ENCODE results near the gene GPR173. TPM values are rescaled to one million over a fixed set of nuclear protein-coding genes. Genes with fewer than 3 reads are reported as not detected.

GPR173 gene
- total and polyA plus RNA-seq, 3 experiments from 2014 or later, result not detected

DNA sequence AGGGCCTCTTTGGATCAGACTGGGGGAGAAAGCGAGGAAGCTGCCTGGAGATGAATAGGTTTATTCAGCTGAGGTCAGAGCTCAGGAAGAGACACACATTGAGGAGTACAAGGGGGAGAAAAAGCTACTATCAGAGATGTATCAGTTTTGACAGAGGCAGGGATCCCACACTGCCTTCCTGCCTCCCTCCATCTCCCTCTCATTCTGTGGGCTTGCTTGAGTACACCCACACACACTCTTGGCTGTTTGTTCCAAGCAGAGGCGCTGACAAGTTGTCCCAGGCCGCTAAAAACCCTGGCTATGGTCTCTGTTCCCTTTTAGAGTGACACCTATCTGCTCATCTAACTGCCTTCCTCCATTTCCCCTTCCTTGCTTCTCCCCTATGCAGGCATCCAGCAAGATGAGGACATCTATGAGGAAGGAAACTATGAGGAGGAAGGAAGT, 38.8 kb downstream of the GPR173 start:
- Mint-ChIP-seq H3K4me3 (peak overlapping the region in 4 of 7 donors; percentile 3 to 94 (median 90)), H3K9me3 (peaks cover 0 to 2% (median 0%) of the 10 kb centered on the region in 5 donors), H3K27me3 (peaks cover 0 to 18% of the 10 kb centered on the region in 2 donors), H3K36me3 (peaks cover 5 to 63% (median 9%) of the 10 kb centered on the region in 3 donors), H3K4me1 (peaks cover 39 to 67% (median 46%) of the 10 kb centered on the region in 3 donors), H3K27ac (peak overlapping the region; percentile 62 to 100 (median 98))
- CTCF ChIA-PET, result interaction anchor here (2.2 kb wide), 1 partner anchor 15 kb away, joined by 8 read pairs; no protein-coding TSS in a partner anchor
- no peaks in the 10 kb centered on the region for H3K27me3 ChIP-seq (ENCODE audit: insufficient read depth, low read length, poor library complexity, severe bottlenecking)
- peaks cover 22% of the 10 kb centered on the region for H3K36me3 ChIP-seq (ENCODE audit: insufficient read depth, low read length)
- no peak overlapping the region for H3K4me3 ChIP-seq (ENCODE audit: low read length)
- H3K4me1 ChIP-seq (ENCODE audit: insufficient read depth, low read length), result peaks cover 19% of the 10 kb centered on the region
- POLR2A ChIA-PET, result no interaction called here
- H3K27ac ChIP-seq (ENCODE audit: low read depth, low read length), result no peak overlapping the region
- H3K9me3 ChIP-seq (ENCODE audit: low read length), result no peaks in the 10 kb centered on the region
- DNase-seq, result peak in 1 of 5 donors; percentile 21

DNA sequence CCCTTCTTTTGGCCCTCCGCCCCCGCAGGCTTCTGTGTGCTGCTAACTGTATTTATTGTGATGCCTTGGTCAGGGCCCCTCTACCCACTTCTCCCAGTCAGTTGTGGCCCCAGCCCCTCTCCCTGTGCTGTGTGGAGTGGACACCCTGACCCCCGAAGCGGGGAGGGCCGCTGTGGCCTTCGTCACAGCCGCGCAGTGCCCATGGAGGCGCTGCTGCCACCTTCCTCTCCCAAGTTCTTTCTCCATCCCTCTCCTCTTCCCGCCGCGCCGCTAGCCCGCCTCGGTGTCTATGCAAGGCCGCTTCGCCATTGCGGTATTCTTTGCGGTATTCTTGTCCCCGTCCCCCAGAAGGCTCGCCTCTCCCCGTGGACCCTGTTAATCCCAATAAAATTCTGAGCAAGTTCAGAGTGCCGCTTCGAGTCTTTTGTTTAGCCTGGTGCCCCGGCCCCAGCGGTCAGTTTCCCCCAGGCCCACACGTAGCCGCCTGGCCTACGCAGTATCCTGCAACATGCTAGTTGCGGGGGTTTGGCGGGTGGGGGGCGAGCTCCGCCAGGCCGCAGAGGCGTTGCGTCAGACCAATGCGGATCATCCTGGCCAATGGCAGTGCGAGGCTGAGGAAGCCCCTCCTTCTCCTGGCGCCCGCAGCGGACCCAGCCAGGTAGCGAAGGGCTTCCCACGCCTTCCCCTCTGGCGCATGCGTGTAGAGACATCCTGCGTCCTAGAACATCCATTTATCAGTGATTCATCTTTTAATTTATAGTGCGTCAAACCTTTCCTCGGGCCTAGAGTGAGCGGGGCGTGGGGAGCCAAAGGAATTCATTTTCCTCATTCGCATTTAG, 39.8 kb downstream of the GPR173 start:
- CTCF ChIA-PET, result interaction anchor here (1.0 to 2.2 kb wide), 3 partner anchors 15 to 16 kb away, joined by 3 to 8 read pairs (median 7); no protein-coding TSS in a partner anchor
- Mint-ChIP-seq H3K36me3 (peaks cover 5 to 54% (median 8%) of the 10 kb centered on the region in 3 donors), H3K27ac (peak overlapping the region; percentile 96 to 100 (median 99)), H3K4me1 (peaks cover 34 to 64% (median 45%) of the 10 kb centered on the region in 3 donors), H3K9me3 (peaks cover 0 to 2% (median 0%) of the 10 kb centered on the region in 5 donors), H3K27me3 (peaks cover 0 to 18% of the 10 kb centered on the region in 2 donors), H3K4me3 (peak overlapping the region; percentile 89 to 98 (median 93))
- Histone ChIP-seq H3K4me1 (ENCODE audit: insufficient read depth, low read length) (peaks cover 14% of the 10 kb centered on the region), H3K36me3 (ENCODE audit: insufficient read depth, low read length) (peaks cover 22% of the 10 kb centered on the region), H3K27me3 (ENCODE audit: insufficient read depth, low read length, poor library complexity, severe bottlenecking) (no peaks in the 10 kb centered on the region), H3K9me3 (ENCODE audit: low read length) (no peaks in the 10 kb centered on the region), H3K4me3 (ENCODE audit: low read length) (peak overlapping the region; percentile 67), H3K27ac (ENCODE audit: low read depth, low read length) (peak overlapping the region; percentile 80)
- POLR2A ChIA-PET, result interaction anchor here (0.5 to 0.8 kb wide), 2 partner anchors 88 to 1321 kb away, joined by 3 read pairs; no protein-coding TSS in a partner anchor
- DNase-seq, result peak; percentile 72 to 90 (median 83)

DNA sequence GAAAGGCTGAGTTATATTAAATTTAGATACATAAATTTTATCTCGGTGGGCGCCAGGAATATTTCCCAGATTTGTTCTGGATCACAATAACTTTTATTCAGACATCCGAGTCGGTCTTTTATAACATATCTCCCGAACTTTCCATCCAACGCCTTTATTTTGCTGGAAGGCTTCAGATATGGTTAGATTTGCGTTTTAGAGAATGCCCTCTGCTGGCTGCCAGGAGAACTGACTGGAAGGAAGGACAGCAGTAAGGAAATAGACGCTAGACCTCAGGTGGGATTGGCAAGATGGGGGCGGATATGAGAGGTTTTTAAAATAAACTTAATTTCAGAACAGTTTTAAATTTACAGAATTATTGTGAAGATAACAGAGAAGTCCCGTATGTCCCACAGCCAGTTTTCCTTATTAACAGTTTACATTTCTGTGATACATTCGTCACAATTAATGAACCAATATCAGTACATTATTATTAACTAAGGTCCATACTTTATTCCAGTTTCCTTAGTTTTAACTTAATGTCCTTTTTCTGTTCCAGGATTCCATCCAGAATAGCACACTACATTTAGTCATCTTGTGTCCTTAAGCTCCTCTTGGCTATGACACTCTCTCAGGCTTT, 40.7 kb downstream of the GPR173 start:
- H3K27me3 ChIP-seq (ENCODE audit: insufficient read depth, low read length, poor library complexity, severe bottlenecking), result no peaks in the 10 kb centered on the region
- H3K36me3 ChIP-seq (ENCODE audit: insufficient read depth, low read length), result peaks cover 16% of the 10 kb centered on the region
- CTCF ChIA-PET, result interaction anchor here (2.1 kb wide), 1 partner anchor 17 kb away, joined by 7 read pairs; no protein-coding TSS in a partner anchor
- peak in 4 of 5 donors; percentile 31 to 60 (median 53) for DNase-seq
- H3K27ac Mint-ChIP-seq, result peak overlapping the region; percentile 96 to 100 (median 99)
- peaks cover 0 to 12% of the 10 kb centered on the region in 2 donors for H3K27me3 Mint-ChIP-seq
- peak overlapping the region; percentile 67 for H3K4me3 ChIP-seq (ENCODE audit: low read length)
- H3K9me3 ChIP-seq (ENCODE audit: low read length), result no peaks in the 10 kb centered on the region
- peak overlapping the region; percentile 80 for H3K27ac ChIP-seq (ENCODE audit: low read depth, low read length)
- H3K4me3 Mint-ChIP-seq, result peak overlapping the region; percentile 89 to 98 (median 93)
- peaks cover 0 to 2% (median 0%) of the 10 kb centered on the region in 5 donors for H3K9me3 Mint-ChIP-seq
- peaks cover 5 to 44% (median 6%) of the 10 kb centered on the region in 3 donors for H3K36me3 Mint-ChIP-seq
- POLR2A ChIA-PET, result interaction anchor here (0.8 to 1.1 kb wide), 2 partner anchors 8 to 89 kb away, joined by 3 read pairs; partner anchors contain the start of gene TSPYL2
- H3K4me1 ChIP-seq (ENCODE audit: insufficient read depth, low read length), result peaks cover 5% of the 10 kb centered on the region
- peaks cover 24 to 60% (median 35%) of the 10 kb centered on the region in 3 donors for H3K4me1 Mint-ChIP-seq

DNA sequence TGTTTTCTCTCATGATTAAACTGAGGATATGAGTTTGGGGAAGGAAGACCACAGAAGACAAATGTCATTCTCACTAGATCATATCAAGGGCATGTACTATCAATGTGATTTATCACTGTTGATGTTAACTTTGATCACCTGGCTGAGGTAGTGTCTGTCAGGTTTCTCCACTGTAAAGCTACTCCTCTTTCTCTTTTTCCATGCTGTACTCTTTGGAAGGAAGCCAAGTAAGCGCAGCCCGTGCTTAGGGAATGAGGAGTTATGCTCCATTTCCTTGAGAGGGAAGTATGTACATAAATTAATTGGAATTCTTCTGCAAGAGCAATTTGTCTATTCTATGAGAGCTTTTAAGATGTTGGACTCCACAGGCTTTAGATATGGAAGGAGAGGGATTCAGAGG, 41.3 kb downstream of the GPR173 start:
- no peak for DNase-seq
- Mint-ChIP-seq H3K27me3 (peaks cover 0 to 10% of the 10 kb centered on the region in 2 donors), H3K36me3 (peaks cover 5 to 38% (median 5%) of the 10 kb centered on the region in 3 donors), H3K4me3 (peak overlapping the region in 1 of 7 donors; percentile 19), H3K27ac (no peak overlapping the region), H3K9me3 (peaks cover 0 to 2% (median 0%) of the 10 kb centered on the region in 5 donors), H3K4me1 (peaks cover 25 to 60% (median 38%) of the 10 kb centered on the region in 3 donors)
- POLR2A ChIA-PET, result interaction anchor here (1.1 kb wide), 1 partner anchor 8 kb away, joined by 3 read pairs; the partner anchor contains the start of gene TSPYL2
- no peaks in the 10 kb centered on the region for H3K9me3 ChIP-seq (ENCODE audit: low read length)
- no peak overlapping the region for H3K4me3 ChIP-seq (ENCODE audit: low read length)
- CTCF ChIA-PET, result interaction anchor here (0.7 to 2.1 kb wide), 2 partner anchors 18 to 168 kb away, joined by 3 to 7 read pairs; no protein-coding TSS in a partner anchor
- peaks cover 4% of the 10 kb centered on the region for H3K4me1 ChIP-seq (ENCODE audit: insufficient read depth, low read length)
- H3K27me3 ChIP-seq (ENCODE audit: insufficient read depth, low read length, poor library complexity, severe bottlenecking), result no peaks in the 10 kb centered on the region
- no peak overlapping the region for H3K27ac ChIP-seq (ENCODE audit: low read depth, low read length)
- peaks cover 10% of the 10 kb centered on the region for H3K36me3 ChIP-seq (ENCODE audit: insufficient read depth, low read length)

DNA sequence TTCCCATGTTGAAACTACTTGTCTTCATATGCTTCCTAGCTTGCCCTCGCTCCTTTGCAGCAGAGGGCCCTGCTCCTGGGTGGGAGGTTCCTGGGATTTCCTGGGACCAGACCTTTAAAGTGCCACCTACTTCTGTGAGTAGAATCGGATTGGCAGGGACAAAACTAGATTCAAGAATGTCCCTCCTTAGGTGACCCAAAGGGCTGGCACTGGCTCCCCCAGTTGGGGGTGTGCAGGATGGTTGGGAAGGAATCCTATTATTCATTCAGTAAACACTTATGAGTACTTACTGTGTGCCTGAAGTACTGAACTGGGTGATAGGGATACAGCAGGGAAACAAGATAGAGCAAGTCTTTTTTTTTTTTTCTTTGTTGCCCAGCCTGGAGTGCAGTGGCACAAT, 42.8 kb downstream of the GPR173 start:
- ChIA-PET POLR2A (interaction anchor here (1.0 kb wide), 1 partner anchor 10 kb away, joined by 3 read pairs; the partner anchor contains the start of gene TSPYL2), CTCF (no interaction called here)
- no peaks in the 10 kb centered on the region for H3K36me3 ChIP-seq (ENCODE audit: insufficient read depth, low read length)
- Mint-ChIP-seq H3K27me3 (peaks cover 0 to 8% of the 10 kb centered on the region in 2 donors), H3K4me1 (peaks cover 29 to 57% (median 37%) of the 10 kb centered on the region in 3 donors), H3K4me3 (no peak overlapping the region), H3K27ac (no peak overlapping the region), H3K9me3 (peaks cover 0 to 2% (median 0%) of the 10 kb centered on the region in 5 donors), H3K36me3 (peaks cover 0 to 24% (median 0%) of the 10 kb centered on the region in 3 donors)
- peaks cover 7% of the 10 kb centered on the region for H3K4me1 ChIP-seq (ENCODE audit: insufficient read depth, low read length)
- no peak for DNase-seq
- H3K9me3 ChIP-seq (ENCODE audit: low read length), result no peaks in the 10 kb centered on the region
- H3K27ac ChIP-seq (ENCODE audit: low read depth, low read length), result no peak overlapping the region
- no peaks in the 10 kb centered on the region for H3K27me3 ChIP-seq (ENCODE audit: insufficient read depth, low read length, poor library complexity, severe bottlenecking)
- no peak overlapping the region for H3K4me3 ChIP-seq (ENCODE audit: low read length)

DNA sequence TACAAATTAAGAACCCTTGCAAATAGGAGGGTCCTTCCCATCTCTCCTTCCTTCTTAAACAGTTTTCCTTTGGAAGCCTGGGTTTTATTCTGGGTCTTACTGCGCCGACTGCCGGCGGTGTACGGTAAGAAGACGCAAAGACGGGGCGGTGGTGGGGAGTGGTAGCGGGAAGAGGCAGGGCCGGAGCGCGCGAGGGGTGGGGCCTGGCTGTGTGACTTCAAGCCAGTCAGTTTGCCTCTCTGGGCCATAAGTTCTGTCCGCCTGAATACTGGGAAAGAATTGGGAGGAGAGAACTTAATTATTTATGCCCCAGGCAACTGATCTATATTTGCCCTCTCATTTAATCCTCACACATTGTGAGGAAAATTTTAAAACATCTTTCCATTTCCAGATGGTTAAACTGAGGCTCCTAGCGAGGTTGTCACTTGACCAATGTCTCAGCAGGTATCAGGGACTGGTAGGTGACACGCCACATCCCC, 44.6 kb downstream of the GPR173 start:
- H3K27ac ChIP-seq (ENCODE audit: low read depth, low read length), result peak overlapping the region; percentile 81
- DNase-seq, result peak; percentile 63 to 83 (median 70)
- Mint-ChIP-seq H3K4me3 (peak overlapping the region; percentile 83 to 100 (median 89)), H3K36me3 (peaks cover 0 to 8% (median 0%) of the 10 kb centered on the region in 3 donors), H3K9me3 (peaks cover 0 to 2% (median 0%) of the 10 kb centered on the region in 5 donors), H3K4me1 (peaks cover 25 to 40% (median 30%) of the 10 kb centered on the region in 3 donors), H3K27me3 (peaks cover 0 to 6% of the 10 kb centered on the region in 2 donors), H3K27ac (peak overlapping the region; percentile 80 to 98 (median 90))
- H3K4me1 ChIP-seq (ENCODE audit: insufficient read depth, low read length), result peaks cover 7% of the 10 kb centered on the region
- H3K9me3 ChIP-seq (ENCODE audit: low read length), result no peaks in the 10 kb centered on the region
- H3K36me3 ChIP-seq (ENCODE audit: insufficient read depth, low read length), result no peaks in the 10 kb centered on the region
- H3K4me3 ChIP-seq (ENCODE audit: low read length), result peak overlapping the region; percentile 88
- ChIA-PET POLR2A (no interaction called here), CTCF (no interaction called here)
- no peaks in the 10 kb centered on the region for H3K27me3 ChIP-seq (ENCODE audit: insufficient read depth, low read length, poor library complexity, severe bottlenecking)

Data from CD8-positive, alpha-beta memory T cell (primary cell).